Endothelial cell of umbilical vein (primary cell): ENCODE measurements around the gene TMEM97. TPM values are rescaled to one million over a fixed set of nuclear protein-coding genes. Genes with fewer than 3 reads are reported as not detected.

Experiments used
- BruUV-seq: library from RNA; stranded (reverse); fragments of 400-500 nt; replicated peaks from 2 replicates; lab custom pipeline; 2021; lab: Mats Ljungman, UMichigan
- CTCF ChIA-PET: fragments of 300-600, 350-600 bp; sonication (Branson Sonifier 250); formaldehyde crosslinking; loops from one replicate; lab custom pipeline; 2021; ENCODE audit warnings: antibody characterized with exemption, inconsistent platforms; lab: Charles Lee
- POLR2A ChIA-PET: fragments of 300-600, 350-600 bp; sonication (Branson Sonifier 250); formaldehyde crosslinking; loops from one replicate; lab custom pipeline; 2021; ENCODE audit warnings: antibody characterized with exemption, inconsistent platforms; lab: Charles Lee
- DNase-seq: peaks from one replicate; pipeline ENCODE4 v3.0.0-alpha.2; 2011; ENCODE audit warnings: low read depth, low spot score
- FAIRE-seq: peaks from 2 replicates; lab custom pipeline; 2011; peaks lifted over from hg19 to GRCh38; lab: Jason Lieb, UNC
- H2AFZ ChIP-seq: 2 replicates; pipeline ENCODE4 v1.6.0; 2012; ENCODE audit warnings: low read depth, low read length, control low read depth, inconsistent platforms
- H3K27ac ChIP-seq: 2 replicates; pipeline ENCODE4 v1.5.1; 2011; ENCODE audit warnings: low read depth, mild to moderate bottlenecking, control low read depth, low read length, moderate library complexity; ENCODE audit not compliant: insufficient read depth
- H3K27me3 ChIP-seq, 2 experiments: 2 replicates each; pipeline versions ENCODE4 v1.6.0 to v1.6.1; 2011; ENCODE audit warnings: low read length in 2 of 2, mixed read lengths in 1 of 2; ENCODE audit not compliant: control insufficient read depth in 2 of 2, insufficient read depth in 2 of 2
- H3K36me3 ChIP-seq, 2 experiments: 2 replicates in 1 of 2; 3 replicates in 1 of 2; pipeline ENCODE4 v1.5.1; 2011; ENCODE audit warnings: low read length in 2 of 2, mild to moderate bottlenecking in 1 of 2, moderate library complexity in 1 of 2; ENCODE audit not compliant: control insufficient read depth in 2 of 2, insufficient read depth in 2 of 2; ENCODE audit errors: extremely low read depth in 1 of 2
- H3K4me1 ChIP-seq: 3 replicates; pipeline ENCODE4 v1.5.1; 2011; ENCODE audit warnings: mild to moderate bottlenecking, low read length; ENCODE audit not compliant: control insufficient read depth, insufficient read depth; ENCODE audit errors: extremely low read depth
- H3K4me2 ChIP-seq: 2 replicates; pipeline ENCODE4 v1.6.1; 2011; ENCODE audit warnings: low read length, control low read depth, mixed read lengths; ENCODE audit not compliant: insufficient read depth
- H3K4me3 ChIP-seq, 3 experiments: fragments of 200-600 bp in 1 of 3; sonication (generic), shearing (Covaris generic) in 1 of 3; replicated peaks in 1 of 3; 2 replicates each; pipeline ENCODE4 v1.5.1; 2011 to 2016; ENCODE audit warnings: control low read depth in 3 of 3, low read length in 3 of 3, mild to moderate bottlenecking in 2 of 3, inconsistent platforms in 1 of 3, low read depth in 1 of 3, moderate library complexity in 1 of 3; ENCODE audit not compliant: insufficient read depth in 1 of 3
- H3K79me2 ChIP-seq: 2 replicates; pipeline ENCODE4 v1.6.0; 2012; ENCODE audit warnings: low read length, inconsistent platforms; ENCODE audit not compliant: control insufficient read depth, insufficient read depth
- H3K9ac ChIP-seq: replicated peaks from 2 replicates; pipeline ENCODE3; 2011; ENCODE audit warnings: low read length, control low read depth; ENCODE audit not compliant: insufficient read depth; ENCODE audit errors: extremely low read depth
- H3K9me1 ChIP-seq: replicated peaks from 3 replicates; pipeline ENCODE4 v1.6.0; 2011; ENCODE audit warnings: mild to moderate bottlenecking, low read length; ENCODE audit not compliant: control insufficient read depth, insufficient read depth; ENCODE audit errors: extremely low read depth
- H3K9me3 ChIP-seq: replicated peaks from 2 replicates; pipeline ENCODE4 v1.5.1; 2012; ENCODE audit warnings: low read length, inconsistent platforms; ENCODE audit not compliant: control insufficient read depth, insufficient read depth
- H4K20me1 ChIP-seq: replicated peaks from 2 replicates; pipeline ENCODE3; 2011; ENCODE audit warnings: mild to moderate bottlenecking, low read length; ENCODE audit not compliant: control insufficient read depth, insufficient read depth; ENCODE audit errors: extremely low read depth
- CTCF ChIP-seq, 2 donors: IDR thresholded peaks; 1 replicate in 1 of 2; 2 replicates in 1 of 2; pipeline ENCODE4 v1.5.1; 2011; ENCODE audit warnings: low read length in 2 of 2, mild to moderate bottlenecking in 2 of 2, moderate library complexity in 2 of 2, control low read depth in 1 of 2, inconsistent platforms in 1 of 2, low read depth in 1 of 2; ENCODE audit not compliant: insufficient read depth in 1 of 2; ENCODE audit errors: extremely low read depth in 1 of 2
- EZH2 ChIP-seq: IDR thresholded peaks from 2 replicates; pipeline ENCODE4 v1.6.1; 2012; ENCODE audit warnings: borderline replicate concordance, low read depth, mild to moderate bottlenecking, moderate library complexity, low read length, inconsistent platforms; ENCODE audit not compliant: severe bottlenecking
- FOS ChIP-seq: IDR thresholded peaks from 2 replicates; pipeline ENCODE4 v1.6.1; 2011; ENCODE audit warnings: mild to moderate bottlenecking, low read length, moderate library complexity, borderline replicate concordance; ENCODE audit not compliant: insufficient read depth
- GATA2 ChIP-seq: IDR thresholded peaks from 2 replicates; pipeline ENCODE4 v1.7.0; 2011; ENCODE audit warnings: low read depth, mild to moderate bottlenecking, moderate library complexity, mixed read lengths, low read length; ENCODE audit not compliant: insufficient read length, insufficient read depth
- JUN ChIP-seq: IDR thresholded peaks from 2 replicates; pipeline ENCODE4 v1.6.1; 2011; ENCODE audit warnings: borderline replicate concordance, low read depth; ENCODE audit not compliant: insufficient read length, insufficient read depth
- MAX ChIP-seq: IDR thresholded peaks from 2 replicates; pipeline ENCODE4 v1.6.1; 2011; ENCODE audit not compliant: insufficient read depth, insufficient read length
- MYC ChIP-seq: IDR thresholded peaks from one replicate; pipeline ENCODE4 v1.6.1; 2011; ENCODE audit warnings: mild to moderate bottlenecking, low read depth, low read length
- POLR2A ChIP-seq: IDR thresholded peaks from 2 replicates; pipeline ENCODE4 v1.6.1; 2012; ENCODE audit warnings: low read depth, mild to moderate bottlenecking, control low read depth, low read length
- POLR2AphosphoS5 ChIP-seq: IDR thresholded peaks from 2 replicates; pipeline ENCODE4 v1.6.1; 2012; ENCODE audit warnings: low read depth, mild to moderate bottlenecking, control low read depth, low read length, moderate library complexity; ENCODE audit not compliant: insufficient read depth
- dilution Hi-C: fragments of 300-500 bp; cut with MboI; formaldehyde crosslinking; loops from one replicate; pipeline ENCODE4 v1.15.0; 2019; ENCODE audit warnings: low sequenced_read_pairs; ENCODE audit not compliant: extremely low pct_ligation_motif_present
- intact Hi-C: fragments of 100-400 bp; cut with micrococcal nuclease; formaldehyde crosslinking; loops from one replicate; pipeline ENCODE4 v1.10.0; 2022
- polyA plus RNA-seq, 4 experiments: library from polyadenylated mRNA; depleted of rRNA in 3 of 4; stranded (reverse) in 3 of 4; unstranded in 1 of 4; fragments of >200 nt; gene quantifications; 2 replicates each; pipeline versions ENCODE4 v1.2.1 to v1.2.3, GENCODE V29; 2011 to 2012; ENCODE audit warnings: missing spikeins in 1 of 4
- total RNA-seq: library from RNA; stranded (reverse); gene quantifications from 2 replicates; pipeline ENCODE4 v1.2.3, GENCODE V29; 2021

TMEM97 gene
- total and polyA plus RNA-seq, 2 donors (not counting 3 experiments of a cell fraction or from before 2014, with no cell fraction given) = 27.0 to 43.5 TPM

- no peak overlapping the region for H2AFZ ChIP-seq
- H4K20me1 ChIP-seq = no peaks in the 10 kb centered on the region
- dilution Hi-C loops (no loop called here), intact Hi-C loops (loop anchor here (2.0 kb wide), 1 partner anchor 71 kb away; no protein-coding TSS in a partner anchor)
- no peak overlapping the region for H3K4me3 ChIP-seq
- H3K9ac ChIP-seq = peak overlapping the region; percentile 60
- peaks cover 25 to 47% of the 10 kb centered on the region in 2 experiments for H3K36me3 ChIP-seq
- no peaks in the 10 kb centered on the region for H3K27me3 ChIP-seq
- POLR2A ChIA-PET = interaction anchor here (1.4 to 3.3 kb wide), 2 partner anchors 10 to 11 kb away, joined by 3 to 34 read pairs; partner anchors contain the start of genes IFT20 and TNFAIP1
- peak overlapping the region; percentile 88 for H3K27ac ChIP-seq
- H3K4me2 ChIP-seq = no peak overlapping the region
- no peaks in the 10 kb centered on the region for H3K9me3 ChIP-seq
- BruUV-seq = no TSS peak
- CTCF ChIA-PET = interaction anchor here (1.2 to 3.9 kb wide), 6 partner anchors 8 to 586 kb away, joined by 3 to 31 read pairs (median 17); partner anchors contain the start of genes IFT20, POLDIP2 and TNFAIP1
- no peaks in the 10 kb centered on the region for H3K9me1 ChIP-seq
- DNase-seq (peak; percentile 32), FAIRE-seq (peak; percentile 74)
- no peaks in the 10 kb centered on the region for H3K79me2 ChIP-seq
- H3K4me1 ChIP-seq = peaks cover 32% of the 10 kb centered on the region
- TF ChIP-seq POLR2AphosphoS5 (peak; percentile 15), GATA2 (no peak), EZH2 (no peak), POLR2A (peak; percentile 35)
These were observed 26.6 kb downstream of the TMEM97 start for GRCh38 chr17:28345419-28346198.

GRCh38 chr17:28346199-28346580 lies 27.2 kb downstream of the TMEM97 start:
- dilution Hi-C loops (no loop called here), intact Hi-C loops (loop anchor here (2.0 kb wide), 1 partner anchor 71 kb away; no protein-coding TSS in a partner anchor)
- TF ChIP-seq POLR2A (no peak), FOS (no peak), MYC (no peak), JUN (no peak), EZH2 (no peak), CTCF (IDR thresholded peaks at IDR 0.05; ENCODE audit: extremely low read depth in 1 of 2, insufficient read depth in 1 of 2, low read depth in 1 of 2, low read length in 2 of 2) (no peak), GATA2 (no peak), POLR2AphosphoS5 (no peak), MAX (no peak)
- Histone ChIP-seq H3K36me3 (peaks cover 25 to 45% of the 10 kb centered on the region in 2 experiments), H3K9me1 (no peaks in the 10 kb centered on the region), H3K27ac (peak overlapping the region; percentile 88), H3K4me1 (peaks cover 32% of the 10 kb centered on the region), H2AFZ (no peak overlapping the region), H3K4me3 (no peak overlapping the region), H3K79me2 (no peaks in the 10 kb centered on the region), H3K4me2 (peak overlapping the region; percentile 39), H3K9me3 (no peaks in the 10 kb centered on the region), H4K20me1 (no peaks in the 10 kb centered on the region), H3K27me3 (no peaks in the 10 kb centered on the region), H3K9ac (peak overlapping the region; percentile 60)
- ChIA-PET CTCF (interaction anchor here (1.2 to 3.9 kb wide), 8 partner anchors 8 to 586 kb away, joined by 3 to 31 read pairs (median 12); partner anchors contain the start of genes IFT20, POLDIP2, TNFAIP1 and VTN), POLR2A (interaction anchor here (1.3 to 3.3 kb wide), 4 partner anchors 10 to 25 kb away, joined by 3 to 34 read pairs (median 8); partner anchors contain the start of genes IFT20, POLDIP2, SARM1 and TNFAIP1)
- DNase-seq (peak; percentile 32), FAIRE-seq (no peak)
- BruUV-seq = TSS peak; percentile 12
